Measurements from ENCODE around the gene CPE. TPM values are rescaled to one million over a fixed set of nuclear protein-coding genes. Genes with fewer than 3 reads are reported as not detected.

Gene CPE
- total RNA-seq, 1 donor from 2014 or later, result 90.4 TPM

GRCh38 chr4:165364452-165365080 is 14.2 kb upstream of the CPE start:
- no peak for DNase-seq (ENCODE audit: low spot score)

GRCh38 chr4:165367040-165367439 is 11.8 kb upstream of the CPE start:
- DNase-seq (ENCODE audit: low spot score), result no peak

GRCh38 chr4:165368114-165368513 is 10.7 kb upstream of the CPE start:
- DNase-seq (ENCODE audit: low spot score), result no peak

- no peak for DNase-seq (ENCODE audit: low spot score)
Observed at GRCh38 chr4:165368567-165368966, 10.2 kb upstream of the CPE start.

GRCh38 chr4:165369522-165369921 is 9.3 kb upstream of the CPE start:
- no peak for DNase-seq (ENCODE audit: low spot score)

- DNase-seq (ENCODE audit: low spot score), result no peak
Observed at GRCh38 chr4:165370530-165370929, 8.3 kb upstream of the CPE start.

- no peak for DNase-seq (ENCODE audit: low spot score)
Observed at GRCh38 chr4:165375465-165375864, 3.3 kb upstream of the CPE start.

GRCh38 chr4:165378398-165378744 is 437 bp upstream of the CPE start:
- DNase-seq (ENCODE audit: low spot score), result no peak

GRCh38 chr4:165379678-165380064 is 863 bp downstream of the CPE start:
- no peak for DNase-seq (ENCODE audit: low spot score)

GRCh38 chr4:165380805-165381204 is 2.0 kb downstream of the CPE start:
- DNase-seq (ENCODE audit: low spot score), result no peak

- DNase-seq (ENCODE audit: low spot score), result no peak
Observed at GRCh38 chr4:165381821-165382373, 3.1 kb downstream of the CPE start.

- DNase-seq (ENCODE audit: low spot score), result no peak
Observed at GRCh38 chr4:165382640-165383039, 3.8 kb downstream of the CPE start.

GRCh38 chr4:165383591-165384073 is 4.8 kb downstream of the CPE start:
- DNase-seq (ENCODE audit: low spot score), result no peak

GRCh38 chr4:165384186-165384585 is 5.4 kb downstream of the CPE start:
- no peak for DNase-seq (ENCODE audit: low spot score)

GRCh38 chr4:165384598-165384997 is 5.8 kb downstream of the CPE start:
- DNase-seq (ENCODE audit: low spot score), result no peak

- no peak for DNase-seq (ENCODE audit: low spot score)
Observed at GRCh38 chr4:165385126-165385525, 6.3 kb downstream of the CPE start.

- DNase-seq (ENCODE audit: low spot score), result no peak
Observed at GRCh38 chr4:165386328-165386727, 7.5 kb downstream of the CPE start.

- no peak for DNase-seq (ENCODE audit: low spot score)
Observed at GRCh38 chr4:165388756-165389155, 9.9 kb downstream of the CPE start.

GRCh38 chr4:165393051-165393450 is 14.2 kb downstream of the CPE start:
- no peak for DNase-seq (ENCODE audit: low spot score)

- no peak for DNase-seq (ENCODE audit: low spot score)
Observed at GRCh38 chr4:165393704-165394103, 14.9 kb downstream of the CPE start.

GRCh38 chr4:165394275-165394674 is 15.5 kb downstream of the CPE start:
- no peak for DNase-seq (ENCODE audit: low spot score)

GRCh38 chr4:165398570-165398969 is 19.8 kb downstream of the CPE start:
- no peak for DNase-seq (ENCODE audit: low spot score)

GRCh38 chr4:165402375-165402774 is 23.6 kb downstream of the CPE start:
- no peak for DNase-seq (ENCODE audit: low spot score)

Measured in mesenteric fat pad (tissue), 1 donor.